HG02571 (cell line): ENCODE measurements around the gene C2CD2.
"Not testable (repeated sequence)": the region's sequence is repeated elsewhere in the genome, so short reads cannot be mapped to it uniquely, and the experiment has no call there.

ENCODE experiments used
- ATAC-seq: cut with Tn5 transposase; IDR thresholded peaks from one replicate; pipeline ENCODE4 v1.9.1; 2021; ENCODE audit warnings: mild to moderate bottlenecking, moderate library complexity; ENCODE audit not compliant: unreplicated experiment

The C2CD2 gene

DNA sequence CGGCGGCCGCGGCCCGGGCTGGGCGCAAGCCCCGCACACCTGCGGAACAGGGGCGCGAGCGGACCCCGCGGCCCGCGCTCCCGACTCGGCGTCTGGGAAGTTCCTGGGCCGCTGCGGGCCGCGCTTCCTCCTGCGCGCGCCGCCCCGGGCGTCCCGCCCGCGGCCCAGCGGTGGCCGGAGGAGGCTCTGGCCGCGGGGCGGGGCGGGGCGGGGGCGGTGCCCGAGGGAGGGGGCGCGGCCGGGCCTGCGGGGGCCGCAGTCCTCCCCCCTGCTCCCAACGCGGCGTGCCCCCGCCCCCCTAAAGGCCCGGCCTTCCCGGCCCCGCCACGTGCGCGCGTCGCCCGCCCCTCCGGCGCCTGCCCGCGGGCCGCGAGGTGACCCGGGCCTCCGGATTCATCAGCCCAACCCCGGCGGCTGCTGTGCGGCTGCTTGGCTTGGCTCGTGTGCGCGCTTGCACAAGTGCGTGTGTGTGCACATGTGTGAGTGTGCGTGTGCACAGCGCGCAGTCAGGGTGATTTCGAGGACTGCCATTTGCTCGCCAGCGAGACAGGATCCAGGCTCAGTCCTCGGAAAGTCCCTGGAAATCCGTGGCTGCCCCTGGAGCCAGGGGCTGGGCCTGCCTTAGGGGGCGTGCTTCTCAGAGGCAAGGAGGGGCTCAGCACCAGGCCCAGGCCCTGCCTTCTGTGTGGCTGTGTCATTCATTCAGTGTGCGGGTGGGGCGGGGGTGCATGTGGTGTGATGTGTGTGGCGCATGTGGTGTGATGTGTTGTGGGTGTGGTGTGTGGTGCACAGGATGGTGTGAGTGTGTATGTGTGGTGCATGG, at the start of gene C2CD2:
Gene C2CD2, minus strand, starts transcription at position 188 of the 823 bp plus-strand sequence. CDS start 370 bp downstream, outside the sequence.
- ATAC-seq, result no peak

DNA sequence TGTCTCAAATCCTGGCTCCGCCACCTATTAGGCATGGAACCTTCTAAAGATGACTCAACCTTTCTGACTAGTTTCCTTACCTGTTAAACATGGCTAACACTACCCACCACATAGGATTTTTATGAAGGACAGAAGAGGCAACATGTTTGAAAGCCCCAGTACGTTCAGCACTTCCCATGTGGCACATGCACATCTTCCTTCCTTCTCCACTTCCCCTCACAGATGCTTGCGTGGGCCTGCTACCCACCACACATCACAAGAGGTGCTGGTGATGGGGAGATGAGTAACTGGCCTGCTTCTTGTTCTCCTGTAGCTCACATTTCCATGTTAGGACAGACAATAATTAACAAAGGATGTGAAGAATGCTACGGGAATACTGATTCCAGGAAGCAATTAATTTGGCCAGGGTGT, 49.2 kb upstream of the C2CD2 start:
- ATAC-seq, result no peak

DNA sequence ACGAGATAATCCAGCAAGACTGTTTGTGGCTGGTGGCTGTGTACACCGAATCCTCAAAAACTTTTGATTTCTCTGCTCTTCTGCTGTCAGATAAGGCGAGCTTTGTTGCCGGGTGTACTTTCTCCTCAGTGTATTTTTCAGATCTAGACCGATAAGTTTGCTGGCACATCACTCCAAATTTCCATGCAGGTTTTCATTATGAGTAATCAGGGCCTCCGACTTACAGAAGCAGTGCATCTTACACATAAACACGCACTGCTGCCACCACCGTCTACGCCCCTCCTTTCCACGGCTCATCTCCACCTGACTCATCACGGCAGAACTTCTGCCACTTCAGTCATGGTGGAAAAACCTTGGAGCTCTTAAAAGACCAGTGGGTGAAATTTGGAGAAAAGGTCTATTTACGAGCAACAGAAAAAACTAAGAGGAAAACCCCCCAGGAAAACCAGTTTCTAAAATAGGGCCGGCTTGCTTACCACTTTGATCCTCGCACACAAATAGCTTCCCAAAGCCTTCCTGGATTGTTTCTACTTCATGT, 48.7 kb upstream of the C2CD2 start:
- peak; percentile 72 for ATAC-seq

DNA sequence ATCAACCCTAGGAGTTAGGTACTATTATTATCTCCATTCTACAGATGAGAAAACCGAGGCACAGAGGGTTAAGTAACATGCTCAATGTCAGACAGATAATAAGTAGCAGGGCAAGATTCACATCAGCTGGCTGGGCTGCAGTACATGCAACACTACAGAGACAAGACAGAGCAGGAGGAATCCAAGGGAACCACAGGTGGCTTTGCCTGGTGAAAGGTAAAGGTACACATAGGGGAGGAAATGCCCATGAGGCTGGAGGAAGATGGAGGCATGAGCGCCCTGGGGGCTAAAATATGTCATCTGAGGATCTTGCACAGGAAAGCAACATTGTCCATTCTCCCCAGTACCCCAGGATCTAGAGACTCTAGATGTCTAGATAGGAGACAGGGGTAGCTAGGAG, 48.0 kb upstream of the C2CD2 start:
- no peak for ATAC-seq

DNA sequence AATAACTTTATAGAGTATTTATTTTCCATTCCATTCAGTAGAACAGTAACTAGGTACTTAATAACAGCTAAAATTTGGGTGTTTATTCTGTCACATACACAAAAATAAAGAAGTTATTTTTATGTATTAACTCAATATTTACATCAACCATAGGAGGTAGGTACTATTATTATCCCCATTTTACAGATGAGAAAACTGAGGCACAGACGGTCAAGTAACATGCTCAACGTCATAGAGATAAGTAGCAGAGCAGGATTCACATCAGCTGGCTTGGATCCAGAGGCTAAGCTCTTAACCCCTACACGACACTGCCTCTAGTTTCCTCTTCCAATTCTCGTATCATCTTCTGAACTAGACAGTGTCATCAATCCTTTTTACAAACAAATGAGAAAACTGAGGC, 47.1 kb upstream of the C2CD2 start:
- ATAC-seq, result no peak

DNA sequence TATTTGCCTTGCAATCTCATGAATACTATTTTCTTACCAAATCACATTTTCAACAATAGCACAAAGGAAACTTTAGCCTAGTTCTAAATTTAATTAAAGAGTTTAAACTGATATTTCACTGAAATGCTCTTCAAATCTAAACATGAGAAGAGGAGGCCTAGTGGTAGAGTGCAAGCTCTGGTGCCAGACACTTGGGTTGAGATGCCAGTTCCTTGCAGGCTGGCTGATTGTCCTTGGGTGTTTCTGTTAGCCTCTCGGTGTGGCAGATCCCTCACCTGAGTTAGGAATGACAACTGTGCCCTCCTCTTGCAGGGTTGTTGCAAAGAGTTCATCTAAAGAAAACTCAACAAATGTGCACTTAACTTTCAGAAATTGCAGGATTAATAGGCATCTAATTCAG, 43.8 kb upstream of the C2CD2 start:
- ATAC-seq, result no peak

DNA sequence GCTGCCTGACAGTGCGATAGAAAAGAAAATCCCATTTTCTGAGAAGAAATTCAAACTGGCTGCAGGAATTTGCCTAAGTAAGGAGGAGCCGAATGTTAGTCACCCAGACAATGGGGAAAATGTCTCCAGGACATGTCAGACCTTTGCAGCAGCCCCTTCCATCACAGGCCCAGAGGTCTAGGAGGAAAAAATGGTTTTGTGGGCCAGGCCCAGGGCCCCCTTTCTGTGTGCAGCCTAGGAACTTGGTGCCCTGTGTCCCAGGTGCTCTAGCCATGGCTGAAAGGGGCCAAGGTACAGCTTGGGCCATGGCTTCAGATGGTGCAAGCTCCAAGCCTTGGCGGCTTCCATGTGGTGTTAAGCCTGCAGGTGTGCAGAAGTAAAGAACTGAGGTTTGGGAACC, 41.8 kb upstream of the C2CD2 start:
- no peak for ATAC-seq

DNA sequence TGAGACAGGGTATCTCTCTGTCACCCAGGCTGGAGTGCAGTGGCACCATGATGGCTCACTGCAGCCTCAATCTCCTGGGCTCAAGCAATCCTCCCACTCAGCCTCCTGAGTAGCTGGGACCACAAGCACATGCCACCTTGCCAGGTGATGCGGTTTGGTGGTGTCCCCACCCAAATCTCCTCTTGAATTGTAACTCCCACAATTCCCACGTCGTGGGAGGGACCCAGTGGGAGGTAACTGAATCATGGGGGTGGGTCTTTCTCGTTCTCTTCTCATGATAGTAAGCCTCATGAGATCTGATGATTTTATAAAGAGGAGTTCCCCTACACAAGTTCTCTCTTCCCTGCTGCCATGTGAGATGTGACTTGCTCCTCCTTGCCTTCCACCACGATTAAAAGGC, 40.8 kb upstream of the C2CD2 start:
- not testable (repeated sequence) for ATAC-seq

DNA sequence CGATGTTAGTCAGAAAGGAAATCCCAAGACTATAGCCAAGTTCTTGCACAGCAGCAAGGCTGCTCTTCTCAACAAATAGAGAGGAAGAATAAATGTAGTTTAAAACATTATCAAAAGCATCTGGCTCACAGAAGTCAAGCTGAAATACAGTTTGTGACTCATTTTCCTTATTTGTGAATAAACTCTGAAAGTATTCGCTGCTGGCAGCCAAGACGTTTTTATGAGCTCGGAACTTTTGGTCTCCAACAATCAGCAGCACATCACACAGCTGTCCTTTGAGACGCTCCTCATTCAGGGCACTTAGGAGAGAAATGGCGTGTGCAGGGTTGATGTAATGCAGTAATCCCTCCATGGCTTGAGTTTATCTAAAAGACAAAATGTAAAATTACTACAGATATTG, 39.9 kb upstream of the C2CD2 start:
- no peak for ATAC-seq

DNA sequence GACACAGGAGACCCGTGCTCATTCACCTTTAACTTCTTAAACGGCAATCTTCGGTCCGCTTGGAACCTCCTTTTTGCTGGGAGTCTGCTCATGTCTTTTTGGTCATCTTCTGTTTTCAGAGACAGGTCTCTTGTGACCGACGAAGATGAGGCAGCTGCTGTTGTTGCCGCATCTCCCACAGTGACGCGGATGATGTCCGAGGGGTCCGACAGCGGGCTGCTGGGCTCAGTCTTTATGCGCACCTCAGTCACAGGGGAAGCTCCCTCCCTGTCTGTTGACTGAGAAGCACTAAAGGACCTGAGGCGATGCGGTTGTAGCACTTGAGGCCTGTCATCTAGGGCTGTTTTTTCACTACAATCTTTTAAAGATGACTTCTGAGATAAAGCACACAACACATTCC, 38.8 kb upstream of the C2CD2 start:
- ATAC-seq, result no peak

DNA sequence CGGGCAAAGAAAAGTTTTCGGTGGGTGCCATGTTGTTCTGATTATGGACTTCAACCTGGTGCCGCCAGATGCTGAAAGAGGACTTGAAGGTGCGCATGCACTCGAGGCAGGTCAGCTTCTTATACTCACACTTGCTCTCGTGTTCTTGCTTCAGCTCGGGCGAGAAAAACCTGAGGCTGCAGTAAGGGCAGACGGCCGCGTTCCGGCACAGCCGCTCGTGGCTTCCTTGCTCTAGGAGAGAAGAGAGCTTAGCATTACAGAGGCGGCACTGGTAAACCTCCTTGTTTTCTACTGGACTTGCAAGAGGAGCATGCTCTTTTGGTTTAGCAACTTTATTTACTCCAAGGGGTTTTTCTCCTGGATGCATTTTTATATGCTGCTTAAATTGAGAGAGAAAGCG, 37.8 kb upstream of the C2CD2 start:
- no peak for ATAC-seq

DNA sequence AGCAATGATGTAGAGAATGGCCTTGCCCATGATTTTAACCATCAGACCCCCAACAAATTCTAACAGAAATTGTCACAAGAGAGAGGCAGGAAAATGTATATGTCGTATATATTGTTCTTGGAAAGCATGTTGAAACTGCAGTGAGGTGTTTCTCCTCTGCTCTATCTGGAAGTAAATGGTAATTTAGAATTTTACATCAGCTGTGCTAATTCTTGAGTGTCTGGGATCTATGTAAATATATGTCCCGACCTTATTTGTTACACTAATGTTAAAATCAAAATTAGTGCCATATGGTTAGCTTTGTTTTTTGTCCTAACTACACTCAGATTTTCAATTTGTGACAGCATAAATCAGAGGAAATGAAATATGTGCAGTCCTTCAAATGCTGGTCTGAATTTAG, 35.9 kb upstream of the C2CD2 start:
- ATAC-seq, result no peak

DNA sequence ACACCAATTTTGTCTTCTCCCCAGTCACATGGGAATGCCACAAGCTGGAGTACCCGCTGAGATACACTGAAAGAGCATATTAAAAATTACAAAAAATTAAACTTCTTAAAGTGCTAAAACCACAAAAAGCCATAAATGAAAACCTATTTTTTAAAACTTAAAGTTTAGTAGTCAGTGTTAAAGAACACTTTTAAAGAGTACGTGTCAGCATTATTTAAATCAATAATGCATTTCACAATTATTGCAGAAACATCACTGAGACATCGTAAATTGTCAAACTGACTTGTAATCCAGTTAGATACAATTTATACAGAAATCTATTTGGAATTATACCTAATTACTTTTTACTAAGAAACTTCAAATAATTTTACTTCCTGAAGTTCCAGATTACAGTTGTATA, 33.5 kb upstream of the C2CD2 start:
- ATAC-seq, result no peak

DNA sequence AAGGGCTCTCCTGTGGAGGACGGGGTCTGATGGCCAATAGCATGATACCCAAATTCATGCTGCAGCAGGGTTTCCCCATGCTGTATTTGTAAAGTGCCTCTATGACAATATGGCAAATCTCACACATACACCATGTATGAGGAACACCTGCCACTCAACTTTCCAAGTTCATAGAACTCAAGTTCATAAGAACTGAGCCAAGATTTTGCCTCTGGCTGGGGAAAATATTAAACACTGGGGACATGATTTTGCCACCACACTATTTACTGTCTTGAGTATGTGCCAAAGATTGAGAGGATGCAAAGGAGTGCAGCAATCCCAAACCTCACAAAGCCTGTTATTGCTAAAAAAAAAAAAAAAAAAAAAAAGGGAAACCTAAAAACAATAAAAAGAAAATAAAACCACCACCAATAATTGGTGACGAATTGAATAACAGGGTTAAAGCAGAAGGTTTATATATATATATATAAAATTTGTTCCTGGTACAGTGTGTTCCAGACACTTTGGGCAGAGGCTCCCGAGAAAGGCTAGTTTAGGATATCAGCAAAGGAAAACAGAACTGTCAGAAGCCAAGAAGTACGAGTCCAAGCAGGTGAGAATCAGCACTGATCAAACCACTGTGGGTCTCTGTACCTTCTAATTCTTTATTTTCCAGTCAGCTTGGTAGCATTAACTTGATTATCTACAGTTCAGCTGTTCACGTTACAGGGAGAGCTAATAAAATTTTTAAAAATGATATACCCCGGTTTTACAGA, 32.0 kb upstream of the C2CD2 start:
- ATAC-seq, result no peak

DNA sequence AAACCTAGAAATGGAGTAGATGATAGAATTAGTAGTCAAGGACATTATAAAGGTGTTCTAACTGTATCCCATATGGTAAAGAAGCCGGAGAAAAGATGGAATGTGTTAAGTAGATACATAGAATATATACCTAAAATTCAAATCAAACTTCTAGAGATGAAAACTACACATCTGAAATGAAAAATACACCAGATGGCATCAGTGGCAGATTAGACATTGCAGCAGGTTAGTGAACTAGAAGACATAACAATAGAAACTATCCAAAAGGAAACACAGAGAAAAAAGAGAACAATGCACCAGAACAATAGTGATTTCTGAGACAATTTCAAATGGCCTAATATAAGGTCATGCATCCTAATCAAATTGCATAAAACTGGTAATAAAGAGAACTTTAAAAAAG, 29.4 kb upstream of the C2CD2 start:
- ATAC-seq, result no peak

DNA sequence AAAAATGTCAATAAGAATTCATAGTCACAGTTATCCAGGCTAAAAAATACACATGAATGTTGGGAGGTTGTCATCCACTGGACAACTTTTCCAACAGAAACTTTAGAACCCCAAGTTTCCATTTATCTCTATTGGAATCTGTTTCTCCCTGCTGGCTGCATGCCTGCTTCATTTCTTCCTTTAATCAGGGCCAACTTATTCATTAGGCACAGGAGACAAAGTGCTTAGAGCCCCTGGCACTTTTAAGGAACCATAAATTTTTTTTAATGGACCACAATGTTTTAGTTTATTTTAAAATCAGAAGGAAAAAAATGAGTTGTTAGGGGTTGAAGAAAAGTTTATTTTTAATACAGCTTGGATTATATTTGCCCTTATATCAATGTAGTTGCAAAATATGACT, 26.7 kb upstream of the C2CD2 start:
- ATAC-seq, result no peak

DNA sequence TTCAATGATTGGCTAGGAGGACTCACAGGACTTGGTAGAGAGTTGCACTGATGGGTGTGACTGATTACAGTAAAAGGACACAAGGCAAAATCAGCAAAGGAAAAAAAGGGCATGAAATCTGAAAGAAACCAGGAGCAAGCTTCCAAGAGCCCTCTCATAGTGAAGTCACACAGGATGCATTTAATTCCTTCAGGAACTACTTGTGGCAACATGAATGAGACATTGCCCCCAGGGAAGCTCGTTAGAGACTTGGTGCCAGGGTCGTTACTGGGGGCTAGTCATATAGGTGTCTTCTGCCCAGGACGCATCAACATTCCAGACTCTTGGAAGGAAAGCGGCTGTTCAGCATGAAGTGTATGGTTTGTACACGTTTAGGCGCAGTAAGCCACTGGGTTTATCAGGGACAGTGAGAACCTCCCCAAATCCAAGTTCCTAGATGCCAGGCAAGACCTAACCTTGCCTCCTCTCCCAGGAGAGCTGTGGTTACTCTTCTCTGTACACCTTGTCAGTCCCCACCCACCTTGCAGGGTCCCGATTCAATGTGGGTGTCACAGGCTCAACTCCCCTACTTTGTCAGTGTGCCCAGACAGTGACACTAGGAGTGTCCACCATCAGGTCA, 26.0 kb upstream of the C2CD2 start:
- no peak for ATAC-seq

DNA sequence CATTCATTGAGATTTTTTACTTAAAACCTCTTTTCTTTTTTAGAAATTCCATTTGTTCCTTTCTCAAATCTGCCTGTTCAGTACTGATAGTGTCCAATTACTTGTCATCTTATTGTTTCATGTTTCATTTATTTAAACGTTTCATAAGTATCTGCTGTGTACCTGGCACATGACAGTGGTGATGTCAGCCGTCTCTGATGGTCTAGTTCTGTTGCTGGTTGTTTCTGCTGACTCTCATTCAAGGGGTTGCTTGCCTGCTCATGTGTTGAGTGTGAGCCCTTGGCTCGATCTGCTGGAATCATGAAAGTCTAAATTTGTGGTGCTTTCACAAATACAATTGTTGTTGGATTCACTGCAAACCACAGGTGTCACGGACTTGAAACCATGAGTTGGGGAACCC, 25.5 kb upstream of the C2CD2 start:
- ATAC-seq, result no peak

DNA sequence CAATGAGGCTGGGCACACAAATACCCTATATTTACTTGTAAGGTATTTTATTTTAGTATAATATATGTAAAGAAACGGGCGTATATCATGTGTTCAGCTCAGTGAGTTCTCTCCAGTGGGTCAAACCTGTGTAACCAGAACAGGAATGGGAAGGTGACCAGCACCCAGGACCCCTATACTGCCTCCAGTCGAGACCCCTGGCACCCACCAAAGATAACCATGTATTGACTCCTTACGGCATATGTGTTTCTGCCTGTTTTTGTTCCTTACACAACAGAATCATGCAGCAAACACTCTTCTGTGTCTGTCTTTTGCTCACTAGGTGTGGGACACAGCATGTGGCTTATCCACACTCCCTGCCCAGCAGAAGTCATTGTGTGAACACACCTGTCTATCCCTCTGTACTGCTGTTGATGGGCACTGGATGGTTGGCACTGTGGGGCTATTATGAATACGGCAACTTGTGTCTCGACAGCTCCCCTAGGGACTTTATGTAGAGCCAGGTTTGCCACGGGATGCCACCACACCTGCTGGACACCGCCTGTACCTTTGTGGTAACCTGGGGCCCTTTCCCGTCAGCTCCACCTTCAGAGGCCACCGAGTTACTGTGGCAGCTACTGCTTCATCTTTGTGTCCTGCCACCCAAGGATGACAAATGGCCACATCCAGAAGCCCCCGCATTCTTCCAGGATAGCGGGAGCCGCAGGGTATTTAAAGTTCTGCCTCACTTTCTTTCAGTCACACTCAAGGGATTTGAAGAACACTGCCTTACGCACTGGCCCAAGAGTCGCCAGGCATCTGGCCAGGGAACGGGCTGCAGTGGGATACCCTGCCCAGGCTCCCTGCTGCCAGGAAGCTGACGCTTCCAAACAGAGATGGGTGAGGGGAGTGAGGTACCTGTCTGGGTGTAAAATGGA, 23.5 kb upstream of the C2CD2 start:
- ATAC-seq, result no peak

DNA sequence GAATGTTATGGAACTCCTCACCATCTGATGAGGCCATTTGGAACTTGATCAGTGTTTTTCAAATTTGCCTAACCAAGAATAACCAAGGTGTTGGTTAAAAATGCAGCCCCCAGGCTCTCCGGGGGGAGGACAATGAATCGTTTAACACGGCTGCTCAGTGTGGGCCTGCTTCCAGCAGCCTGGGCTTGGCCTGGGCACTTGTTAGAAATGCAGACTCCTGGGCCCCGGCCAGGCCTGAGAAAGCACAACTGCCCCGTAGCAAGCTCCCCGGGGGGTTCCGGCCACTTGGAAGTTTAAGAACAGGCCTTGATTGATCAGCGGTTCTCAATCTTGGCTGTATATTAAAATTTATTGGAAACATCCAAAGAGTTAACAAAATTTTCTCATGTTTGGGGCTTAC, 22.8 kb upstream of the C2CD2 start:
- no peak for ATAC-seq
